DOHH2 (cell line): ENCODE data around the gene CHRDL2.

Experiments used
- H3F3A ChIP-seq: fragments of 200-600 bp; sonication (generic), shearing (Covaris generic); 2 replicates; pipeline ENCODE4 v1.6.0; 2016; ENCODE audit warnings: antibody characterized with exemption, mild to moderate bottlenecking; ENCODE audit not compliant: control insufficient read depth, insufficient read depth
- H3K27ac ChIP-seq: fragments of 200-600 bp; sonication (generic); 2 replicates; pipeline ENCODE4 v1.5.1; 2014; ENCODE audit warnings: low read depth, mild to moderate bottlenecking, low read length, moderate library complexity
- H3K27me3 ChIP-seq: fragments of 200-600 bp; sonication (generic); 2 replicates; pipeline ENCODE4 v1.6.1; 2014; ENCODE audit warnings: mild to moderate bottlenecking, low read length, mixed read lengths; ENCODE audit not compliant: control insufficient read depth
- H3K36me3 ChIP-seq: fragments of 200-600 bp; sonication (generic); 2 replicates; pipeline ENCODE4 v1.6.1; 2014; ENCODE audit warnings: mild to moderate bottlenecking, low read length, moderate library complexity, mixed read lengths; ENCODE audit not compliant: control insufficient read depth
- H3K4me1 ChIP-seq: fragments of 200-600 bp; sonication (generic); 2 replicates; pipeline ENCODE4 v1.6.1; 2014; ENCODE audit warnings: mild to moderate bottlenecking, low read length, mixed read lengths; ENCODE audit not compliant: control insufficient read depth
- H3K4me2 ChIP-seq: fragments of 200-600 bp; sonication (generic); 2 replicates; pipeline ENCODE4 v1.6.0; 2014; ENCODE audit warnings: mild to moderate bottlenecking, low read length, moderate library complexity
- H3K4me3 ChIP-seq: fragments of 200-600 bp; sonication (generic); 2 replicates; pipeline ENCODE4 v1.5.1; 2014; ENCODE audit warnings: mild to moderate bottlenecking, low read length, mixed read lengths
- H3K79me2 ChIP-seq: fragments of 200-600 bp; sonication (generic); 2 replicates; pipeline ENCODE4 v1.6.1; 2014; ENCODE audit warnings: mild to moderate bottlenecking, low read length, mixed read lengths; ENCODE audit not compliant: control insufficient read depth
- H3K9me2 ChIP-seq: fragments of 200-600 bp; sonication (generic); replicated peaks from 2 replicates; pipeline ENCODE4 v1.6.1; 2014; ENCODE audit warnings: mild to moderate bottlenecking, low read length, mixed read lengths; ENCODE audit not compliant: control insufficient read depth
- H3K9me3 ChIP-seq: fragments of 200-600 bp; sonication (generic); 2 replicates; pipeline ENCODE4 v1.6.1; 2014; ENCODE audit warnings: antibody characterized with exemption, low read length, mixed read lengths; ENCODE audit not compliant: control insufficient read depth, insufficient read depth
- H4K20me1 ChIP-seq: fragments of 200-600 bp; sonication (generic); 2 replicates; pipeline ENCODE4 v1.6.0; 2014; ENCODE audit warnings: low read depth, mild to moderate bottlenecking, antibody characterized with exemption, low read length, moderate library complexity; ENCODE audit not compliant: control insufficient read depth, insufficient read depth
- EZH2phosphoT487 ChIP-seq: fragments of 200-600 bp; sonication (generic); IDR thresholded peaks from 2 replicates; pipeline ENCODE4 v1.6.1; 2017; ENCODE audit warnings: borderline replicate concordance, mild to moderate bottlenecking, antibody characterized with exemption, low read length, moderate library complexity, mixed read lengths
- TF ChIP-seq, protein P1 (sequence below): fragments of 200-600 bp; sonication (generic); IDR thresholded peaks from one replicate; pipeline ENCODE4 v1.5.1; 2014; ENCODE audit warnings: antibody characterized with exemption, mild to moderate bottlenecking, low read depth, low read length; ENCODE audit not compliant: poor library complexity, severe bottlenecking

Gene CHRDL2

GRCh38 chr11:74683279-74683871 lies 47.9 kb downstream of the CHRDL2 start:
- TF ChIP-seq EZH2phosphoT487, result no peak
- TF ChIP-seq, protein P1, sequence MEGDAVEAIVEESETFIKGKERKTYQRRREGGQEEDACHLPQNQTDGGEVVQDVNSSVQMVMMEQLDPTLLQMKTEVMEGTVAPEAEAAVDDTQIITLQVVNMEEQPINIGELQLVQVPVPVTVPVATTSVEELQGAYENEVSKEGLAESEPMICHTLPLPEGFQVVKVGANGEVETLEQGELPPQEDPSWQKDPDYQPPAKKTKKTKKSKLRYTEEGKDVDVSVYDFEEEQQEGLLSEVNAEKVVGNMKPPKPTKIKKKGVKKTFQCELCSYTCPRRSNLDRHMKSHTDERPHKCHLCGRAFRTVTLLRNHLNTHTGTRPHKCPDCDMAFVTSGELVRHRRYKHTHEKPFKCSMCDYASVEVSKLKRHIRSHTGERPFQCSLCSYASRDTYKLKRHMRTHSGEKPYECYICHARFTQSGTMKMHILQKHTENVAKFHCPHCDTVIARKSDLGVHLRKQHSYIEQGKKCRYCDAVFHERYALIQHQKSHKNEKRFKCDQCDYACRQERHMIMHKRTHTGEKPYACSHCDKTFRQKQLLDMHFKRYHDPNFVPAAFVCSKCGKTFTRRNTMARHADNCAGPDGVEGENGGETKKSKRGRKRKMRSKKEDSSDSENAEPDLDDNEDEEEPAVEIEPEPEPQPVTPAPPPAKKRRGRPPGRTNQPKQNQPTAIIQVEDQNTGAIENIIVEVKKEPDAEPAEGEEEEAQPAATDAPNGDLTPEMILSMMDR, result no peak
- Histone ChIP-seq H3K27ac (no peak overlapping the region), H3K4me3 (no peak overlapping the region), H3K9me2 (no peaks in the 10 kb centered on the region), H3K79me2 (no peaks in the 10 kb centered on the region), H3K36me3 (no peaks in the 10 kb centered on the region), H3F3A (no peaks in the 10 kb centered on the region), H3K4me1 (no peaks in the 10 kb centered on the region), H3K9me3 (no peaks in the 10 kb centered on the region), H3K4me2 (no peak overlapping the region), H3K27me3 (no peaks in the 10 kb centered on the region), H4K20me1 (no peaks in the 10 kb centered on the region; the same call in 1 of the 2 replicates)

GRCh38 chr11:74682731-74683278 lies 48.4 kb downstream of the CHRDL2 start:
- H3K4me3 ChIP-seq, result no peak overlapping the region
- no peaks in the 10 kb centered on the region for H3K4me1 ChIP-seq
- no peak overlapping the region for H3K27ac ChIP-seq
- no peaks in the 10 kb centered on the region for H3K27me3 ChIP-seq
- H4K20me1 ChIP-seq, result no peaks in the 10 kb centered on the region; the same call in 1 of the 2 replicates
- H3K9me3 ChIP-seq, result no peaks in the 10 kb centered on the region
- no peaks in the 10 kb centered on the region for H3K79me2 ChIP-seq
- no peak overlapping the region for H3K4me2 ChIP-seq
- no peaks in the 10 kb centered on the region for H3K36me3 ChIP-seq
- no peaks in the 10 kb centered on the region for H3F3A ChIP-seq
- no peaks in the 10 kb centered on the region for H3K9me2 ChIP-seq
- TF ChIP-seq, protein P1, result no peak
- TF ChIP-seq EZH2phosphoT487, result no peak

GRCh38 chr11:74681686-74682651 lies 49.3 kb downstream of the CHRDL2 start:
- Histone ChIP-seq H3F3A (no peaks in the 10 kb centered on the region), H3K27ac (no peak overlapping the region), H3K27me3 (no peaks in the 10 kb centered on the region), H3K36me3 (no peaks in the 10 kb centered on the region), H3K4me2 (no peak overlapping the region), H4K20me1 (no peaks in the 10 kb centered on the region; the same call in 1 of the 2 replicates), H3K9me2 (no peaks in the 10 kb centered on the region), H3K79me2 (no peaks in the 10 kb centered on the region), H3K9me3 (no peaks in the 10 kb centered on the region), H3K4me1 (no peaks in the 10 kb centered on the region), H3K4me3 (no peak overlapping the region)
- TF ChIP-seq, protein P1, result no peak
- TF ChIP-seq EZH2phosphoT487, result no peak
